HepG2 (cell line): Measurements from ENCODE around the gene TMIGD3.

Experiments
- E2F2 ChIP-seq: sonication (generic); formaldehyde crosslinking; IDR thresholded peaks from 2 replicates; pipeline ENCODE4 v1.4.0; 2020; ENCODE audit warnings: missing genetic modification reagents, borderline replicate concordance
- EHMT2 ChIP-seq: fragments of 200-600 bp; sonication (generic); IDR thresholded peaks from 2 replicates; pipeline ENCODE4 v1.7.0; 2017; ENCODE audit warnings: antibody characterized with exemption, low read depth, low read length, borderline replicate concordance
- HHEX ChIP-seq: IDR thresholded peaks from 2 replicates; pipeline ENCODE4 v1.6.1; 2016; ENCODE audit warnings: control low read depth
- MAFF ChIP-seq: IDR thresholded peaks from 2 replicates; pipeline ENCODE4 v1.6.1; 2011; ENCODE audit warnings: low read depth, low read length, improper control_type of control experiment
- MXD3 ChIP-seq: IDR thresholded peaks from 2 replicates; pipeline ENCODE4 v1.6.1; 2016; ENCODE audit warnings: mild to moderate bottlenecking, missing biosample characterization, missing genetic modification reagents
- NR2C2 ChIP-seq: sonication (generic); formaldehyde crosslinking; IDR thresholded peaks from 2 replicates; pipeline ENCODE4 v1.4.0; 2020; ENCODE audit warnings: missing genetic modification reagents, mild to moderate bottlenecking, moderate library complexity, borderline replicate concordance
- ZBTB38 ChIP-seq: sonication (generic); formaldehyde crosslinking; IDR thresholded peaks from 2 replicates; pipeline ENCODE4 v1.5.1; 2020; ENCODE audit warnings: mild to moderate bottlenecking, missing genetic modification reagents
- ZBTB43 ChIP-seq: sonication (generic); formaldehyde crosslinking; conservative IDR thresholded peaks from 2 replicates; pipeline ENCODE4 v1.4.0; 2020; ENCODE audit warnings: missing genetic modification reagents
- ZNF510 ChIP-seq: sonication (generic); formaldehyde crosslinking; IDR thresholded peaks from 2 replicates; pipeline ENCODE4 v1.4.0; 2020; ENCODE audit warnings: low read depth, mild to moderate bottlenecking, missing genetic modification reagents
- ZNF660 ChIP-seq: sonication (generic); formaldehyde crosslinking; IDR thresholded peaks from 2 replicates; pipeline ENCODE4 v1.5.1; 2020; ENCODE audit warnings: mild to moderate bottlenecking, low read depth, missing genetic modification reagents, borderline replicate concordance
- ZNF724P ChIP-seq: sonication (generic); formaldehyde crosslinking; IDR thresholded peaks from 2 replicates; pipeline ENCODE4 v1.8.0; 2022; ENCODE audit warnings: missing genetic modification reagents, borderline replicate concordance

- TF ChIP-seq ZNF724P (CRISPR knock-in tag) = no peak
- TF ChIP-seq ZBTB43 (CRISPR knock-in tag) = no peak
- TF ChIP-seq ZBTB38 (CRISPR knock-in tag) = no peak
- no peak for TF ChIP-seq EHMT2
- TF ChIP-seq ZNF510 = no peak
- TF ChIP-seq HHEX (CRISPR knock-in tag) = no peak
- no peak for TF ChIP-seq MAFF
- TF ChIP-seq ZNF660 (CRISPR knock-in tag) = no peak
- no peak for TF ChIP-seq NR2C2
- TF ChIP-seq MXD3 (CRISPR knock-in tag) = no peak
- no peak for TF ChIP-seq E2F2
Observed at GRCh38 chr1:111481387-111482221, 21.8 kb downstream of the TMIGD3 start.
